ENCODE results near the gene IL34. TPM values are rescaled to one million over a fixed set of nuclear protein-coding genes. Genes with fewer than 3 reads are reported as not detected.
A peak's percentile ranks its signal among the peaks of the same experiment; 100 is the strongest.

The IL34 gene
- total and polyA plus RNA-seq, 2 experiments from 2014 or later = 4.3 to 6.6 TPM

DNA sequence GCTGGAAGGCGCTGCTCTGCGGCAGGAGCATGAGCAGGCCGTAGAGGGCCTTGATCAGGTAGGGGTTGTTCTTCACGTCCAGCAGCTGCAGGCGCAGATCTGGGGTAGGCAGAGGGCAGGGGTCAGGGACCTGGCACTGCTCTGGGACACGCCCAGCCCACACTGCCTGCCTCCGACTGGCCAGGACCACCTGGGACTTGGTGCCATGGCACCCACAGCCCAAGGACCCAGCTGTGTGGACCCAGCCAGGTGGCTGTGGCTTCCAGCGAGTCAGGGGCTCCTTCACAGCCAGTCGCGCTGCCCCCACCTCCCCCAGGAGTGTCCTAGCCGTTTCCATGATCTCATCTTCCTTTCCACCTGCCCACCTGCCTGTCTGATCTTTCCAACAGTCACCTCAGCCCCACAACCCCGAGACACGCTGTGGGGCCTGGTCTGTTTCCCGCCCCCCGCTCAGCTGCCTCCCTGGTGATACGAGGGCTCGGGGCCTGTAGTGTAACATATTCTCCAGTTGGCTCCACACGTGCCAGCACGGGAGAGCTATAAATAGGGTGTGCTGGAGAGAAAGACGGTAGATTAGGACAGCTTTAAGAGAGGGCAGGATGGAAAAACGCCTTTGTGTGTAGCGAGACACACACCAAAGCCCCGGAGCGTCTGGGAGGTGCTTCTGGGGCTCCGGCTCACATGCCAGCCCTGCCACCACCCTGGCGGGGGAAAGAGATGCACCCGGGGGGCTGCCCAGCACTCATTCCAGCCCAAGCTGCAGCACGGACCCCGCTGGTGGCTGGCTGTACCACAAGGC lies 46.7 kb downstream of the IL34 start:
- Histone ChIP-seq H3K27me3 (ENCODE audit: insufficient read depth) (no peaks in the 10 kb centered on the region), H3K79me2 (replicated peaks; ENCODE audit: insufficient read depth) (no peaks in the 10 kb centered on the region), H2AFZ (no peak overlapping the region), H3K4me1 (ENCODE audit: insufficient read depth) (peaks cover 24% of the 10 kb centered on the region), H4K20me1 (replicated peaks; ENCODE audit: insufficient read depth) (no peaks in the 10 kb centered on the region), H3K27ac (ENCODE audit: low read depth) (peak overlapping the region; percentile 87), H3K4me2 (no peak overlapping the region), H3K9me2 (ENCODE audit: insufficient read depth) (no peaks in the 10 kb centered on the region), H3K4me3 (no peak overlapping the region), H3F3A (replicated peaks; ENCODE audit: low read depth) (peaks cover 9% of the 10 kb centered on the region; the same call in 1 of the 2 replicates), H3K36me3 (ENCODE audit: insufficient read depth) (no peaks in the 10 kb centered on the region)
- Mint-ChIP-seq H3K4me3 (no peak overlapping the region), H3K4me1 (peaks cover 33% of the 10 kb centered on the region), H3K9me3 (no peaks in the 10 kb centered on the region), H3K36me3 (ENCODE audit: low read depth) (peaks cover 2% of the 10 kb centered on the region; the same call in 1 of the 3 replicates), H3K27me3 (ENCODE audit: insufficient read depth, low read depth, poor library complexity) (peaks cover 21% of the 10 kb centered on the region), H3K27ac (peak overlapping the region; percentile 80)
- no peak for DNase-seq (ENCODE audit: low spot score)
- no peak for ATAC-seq
- TF ChIP-seq ZNF114 (CRISPR knock-in tag; IDR thresholded peaks at IDR 0.05) = no peak
- TF ChIP-seq, protein P1, sequence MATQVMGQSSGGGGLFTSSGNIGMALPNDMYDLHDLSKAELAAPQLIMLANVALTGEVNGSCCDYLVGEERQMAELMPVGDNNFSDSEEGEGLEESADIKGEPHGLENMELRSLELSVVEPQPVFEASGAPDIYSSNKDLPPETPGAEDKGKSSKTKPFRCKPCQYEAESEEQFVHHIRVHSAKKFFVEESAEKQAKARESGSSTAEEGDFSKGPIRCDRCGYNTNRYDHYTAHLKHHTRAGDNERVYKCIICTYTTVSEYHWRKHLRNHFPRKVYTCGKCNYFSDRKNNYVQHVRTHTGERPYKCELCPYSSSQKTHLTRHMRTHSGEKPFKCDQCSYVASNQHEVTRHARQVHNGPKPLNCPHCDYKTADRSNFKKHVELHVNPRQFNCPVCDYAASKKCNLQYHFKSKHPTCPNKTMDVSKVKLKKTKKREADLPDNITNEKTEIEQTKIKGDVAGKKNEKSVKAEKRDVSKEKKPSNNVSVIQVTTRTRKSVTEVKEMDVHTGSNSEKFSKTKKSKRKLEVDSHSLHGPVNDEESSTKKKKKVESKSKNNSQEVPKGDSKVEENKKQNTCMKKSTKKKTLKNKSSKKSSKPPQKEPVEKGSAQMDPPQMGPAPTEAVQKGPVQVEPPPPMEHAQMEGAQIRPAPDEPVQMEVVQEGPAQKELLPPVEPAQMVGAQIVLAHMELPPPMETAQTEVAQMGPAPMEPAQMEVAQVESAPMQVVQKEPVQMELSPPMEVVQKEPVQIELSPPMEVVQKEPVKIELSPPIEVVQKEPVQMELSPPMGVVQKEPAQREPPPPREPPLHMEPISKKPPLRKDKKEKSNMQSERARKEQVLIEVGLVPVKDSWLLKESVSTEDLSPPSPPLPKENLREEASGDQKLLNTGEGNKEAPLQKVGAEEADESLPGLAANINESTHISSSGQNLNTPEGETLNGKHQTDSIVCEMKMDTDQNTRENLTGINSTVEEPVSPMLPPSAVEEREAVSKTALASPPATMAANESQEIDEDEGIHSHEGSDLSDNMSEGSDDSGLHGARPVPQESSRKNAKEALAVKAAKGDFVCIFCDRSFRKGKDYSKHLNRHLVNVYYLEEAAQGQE (IDR thresholded peaks at IDR 0.05; ENCODE audit: unreplicated experiment) = no peak
- no peak for TF ChIP-seq CREB1 (CRISPR knock-in tag; IDR thresholded peaks at IDR 0.05; ENCODE audit: low read depth)
- no peak for TF ChIP-seq EZH2phosphoT487 (IDR thresholded peaks at IDR 0.05; ENCODE audit: unreplicated experiment)
- no peak for TF ChIP-seq POLR2AphosphoS5 (IDR thresholded peaks at IDR 0.05; ENCODE audit: low read depth)

DNA sequence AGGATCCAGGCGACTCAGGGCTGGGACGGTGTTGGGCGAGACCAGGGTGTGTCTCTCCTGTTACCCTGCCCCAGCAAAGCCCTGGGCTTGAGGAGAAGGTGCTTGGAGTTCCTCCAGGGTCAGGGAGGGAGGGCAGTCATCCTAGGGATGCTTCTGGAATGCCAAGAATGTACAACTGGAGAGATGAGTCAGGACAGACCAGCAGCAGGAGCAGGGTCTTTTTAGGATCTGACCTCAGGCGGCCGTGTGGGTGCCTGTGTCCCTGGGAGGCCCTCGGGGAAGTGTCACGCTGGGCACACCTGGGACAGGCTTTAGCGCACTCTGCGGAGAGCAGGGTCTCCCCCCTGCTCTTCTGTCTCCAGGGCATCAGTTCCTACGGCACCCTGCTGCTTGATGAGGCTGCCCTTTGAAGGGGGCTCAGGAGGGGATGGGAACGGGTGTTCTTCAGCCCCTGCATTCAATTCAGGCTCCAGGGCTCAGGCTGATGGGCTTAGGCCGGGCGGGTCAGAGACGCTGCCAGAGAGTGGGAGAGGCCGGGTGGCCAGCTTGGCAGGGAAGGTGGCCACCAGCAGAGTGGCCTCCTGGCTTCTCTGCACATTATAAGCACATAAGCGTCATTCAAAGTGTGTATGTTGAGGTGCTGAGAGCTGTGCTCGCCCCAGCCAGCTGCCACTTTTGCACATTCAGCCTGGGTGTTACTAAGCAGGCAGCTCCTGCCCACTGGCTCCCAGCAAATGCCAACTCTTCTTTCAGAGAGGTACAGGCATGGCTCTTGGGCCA lies 47.9 kb downstream of the IL34 start:
- no peaks in the 10 kb centered on the region for H3K9me3 Mint-ChIP-seq
- no peak overlapping the region for H3K4me3 Mint-ChIP-seq
- no peak overlapping the region for H3K4me3 ChIP-seq
- H3F3A ChIP-seq (replicated peaks; ENCODE audit: low read depth) = 0 out of 2 replicates have a peak, but pooled peaks cover 3% of the 10 kb centered on the region
- no peak overlapping the region for H2AFZ ChIP-seq
- DNase-seq (ENCODE audit: low spot score) (peak; percentile 83), ATAC-seq (peak; percentile 72)
- no peaks in the 10 kb centered on the region for H3K27me3 ChIP-seq (ENCODE audit: insufficient read depth)
- H3K27ac ChIP-seq (ENCODE audit: low read depth) = peak overlapping the region; percentile 87
- no peaks in the 10 kb centered on the region for H4K20me1 ChIP-seq (replicated peaks; ENCODE audit: insufficient read depth)
- H3K27ac Mint-ChIP-seq = peak overlapping the region; percentile 72
- no peaks in the 10 kb centered on the region for H3K9me2 ChIP-seq (ENCODE audit: insufficient read depth)
- H3K27me3 Mint-ChIP-seq (ENCODE audit: insufficient read depth, low read depth, poor library complexity) = peaks cover 19% of the 10 kb centered on the region
- peaks cover 24% of the 10 kb centered on the region for H3K4me1 ChIP-seq (ENCODE audit: insufficient read depth)
- H3K4me1 Mint-ChIP-seq = peaks cover 25% of the 10 kb centered on the region
- TF ChIP-seq, protein P2, sequence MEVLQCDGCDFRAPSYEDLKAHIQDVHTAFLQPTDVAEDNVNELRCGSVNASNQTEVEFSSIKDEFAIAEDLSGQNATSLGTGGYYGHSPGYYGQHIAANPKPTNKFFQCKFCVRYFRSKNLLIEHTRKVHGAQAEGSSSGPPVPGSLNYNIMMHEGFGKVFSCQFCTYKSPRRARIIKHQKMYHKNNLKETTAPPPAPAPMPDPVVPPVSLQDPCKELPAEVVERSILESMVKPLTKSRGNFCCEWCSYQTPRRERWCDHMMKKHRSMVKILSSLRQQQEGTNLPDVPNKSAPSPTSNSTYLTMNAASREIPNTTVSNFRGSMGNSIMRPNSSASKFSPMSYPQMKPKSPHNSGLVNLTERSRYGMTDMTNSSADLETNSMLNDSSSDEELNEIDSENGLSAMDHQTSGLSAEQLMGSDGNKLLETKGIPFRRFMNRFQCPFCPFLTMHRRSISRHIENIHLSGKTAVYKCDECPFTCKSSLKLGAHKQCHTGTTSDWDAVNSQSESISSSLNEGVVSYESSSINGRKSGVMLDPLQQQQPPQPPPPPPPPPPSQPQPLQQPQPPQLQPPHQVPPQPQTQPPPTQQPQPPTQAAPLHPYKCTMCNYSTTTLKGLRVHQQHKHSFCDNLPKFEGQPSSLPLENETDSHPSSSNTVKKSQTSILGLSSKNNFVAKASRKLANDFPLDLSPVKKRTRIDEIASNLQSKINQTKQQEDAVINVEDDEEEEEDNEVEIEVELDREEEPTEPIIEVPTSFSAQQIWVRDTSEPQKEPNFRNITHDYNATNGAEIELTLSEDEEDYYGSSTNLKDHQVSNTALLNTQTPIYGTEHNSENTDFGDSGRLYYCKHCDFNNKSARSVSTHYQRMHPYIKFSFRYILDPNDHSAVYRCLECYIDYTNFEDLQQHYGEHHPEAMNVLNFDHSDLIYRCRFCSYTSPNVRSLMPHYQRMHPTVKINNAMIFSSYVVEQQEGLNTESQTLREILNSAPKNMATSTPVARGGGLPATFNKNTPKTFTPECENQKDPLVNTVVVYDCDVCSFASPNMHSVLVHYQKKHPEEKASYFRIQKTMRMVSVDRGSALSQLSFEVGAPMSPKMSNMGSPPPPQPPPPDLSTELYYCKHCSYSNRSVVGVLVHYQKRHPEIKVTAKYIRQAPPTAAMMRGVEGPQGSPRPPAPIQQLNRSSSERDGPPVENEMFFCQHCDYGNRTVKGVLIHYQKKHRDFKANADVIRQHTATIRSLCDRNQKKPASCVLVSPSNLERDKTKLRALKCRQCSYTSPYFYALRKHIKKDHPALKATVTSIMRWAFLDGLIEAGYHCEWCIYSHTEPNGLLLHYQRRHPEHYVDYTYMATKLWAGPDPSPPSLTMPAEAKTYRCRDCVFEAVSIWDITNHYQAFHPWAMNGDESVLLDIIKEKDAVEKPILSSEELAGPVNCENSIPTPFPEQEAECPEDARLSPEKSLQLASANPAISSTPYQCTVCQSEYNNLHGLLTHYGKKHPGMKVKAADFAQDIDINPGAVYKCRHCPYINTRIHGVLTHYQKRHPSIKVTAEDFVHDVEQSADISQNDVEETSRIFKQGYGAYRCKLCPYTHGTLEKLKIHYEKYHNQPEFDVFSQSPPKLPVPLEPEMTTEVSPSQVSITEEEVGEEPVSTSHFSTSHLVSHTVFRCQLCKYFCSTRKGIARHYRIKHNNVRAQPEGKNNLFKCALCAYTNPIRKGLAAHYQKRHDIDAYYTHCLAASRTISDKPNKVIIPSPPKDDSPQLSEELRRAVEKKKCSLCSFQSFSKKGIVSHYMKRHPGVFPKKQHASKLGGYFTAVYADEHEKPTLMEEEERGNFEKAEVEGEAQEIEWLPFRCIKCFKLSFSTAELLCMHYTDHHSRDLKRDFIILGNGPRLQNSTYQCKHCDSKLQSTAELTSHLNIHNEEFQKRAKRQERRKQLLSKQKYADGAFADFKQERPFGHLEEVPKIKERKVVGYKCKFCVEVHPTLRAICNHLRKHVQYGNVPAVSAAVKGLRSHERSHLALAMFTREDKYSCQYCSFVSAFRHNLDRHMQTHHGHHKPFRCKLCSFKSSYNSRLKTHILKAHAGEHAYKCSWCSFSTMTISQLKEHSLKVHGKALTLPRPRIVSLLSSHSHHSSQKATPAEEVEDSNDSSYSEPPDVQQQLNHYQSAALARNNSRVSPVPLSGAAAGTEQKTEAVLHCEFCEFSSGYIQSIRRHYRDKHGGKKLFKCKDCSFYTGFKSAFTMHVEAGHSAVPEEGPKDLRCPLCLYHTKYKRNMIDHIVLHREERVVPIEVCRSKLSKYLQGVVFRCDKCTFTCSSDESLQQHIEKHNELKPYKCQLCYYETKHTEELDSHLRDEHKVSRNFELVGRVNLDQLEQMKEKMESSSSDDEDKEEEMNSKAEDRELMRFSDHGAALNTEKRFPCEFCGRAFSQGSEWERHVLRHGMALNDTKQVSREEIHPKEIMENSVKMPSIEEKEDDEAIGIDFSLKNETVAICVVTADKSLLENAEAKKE (CRISPR knock-in tag; IDR thresholded peaks at IDR 0.05) = peak; percentile 70; the same call in 1 of the 2 replicates
- no peak for TF ChIP-seq POLR2AphosphoS5 (IDR thresholded peaks at IDR 0.05; ENCODE audit: low read depth)
- H3K36me3 ChIP-seq (ENCODE audit: insufficient read depth) = no peaks in the 10 kb centered on the region
- H3K79me2 ChIP-seq (replicated peaks; ENCODE audit: insufficient read depth) = no peaks in the 10 kb centered on the region
- peak overlapping the region; percentile 51 for H3K4me2 ChIP-seq
- H3K36me3 Mint-ChIP-seq (ENCODE audit: low read depth) = peaks cover 2% of the 10 kb centered on the region; the same call in 1 of the 3 replicates

All from GM23338 (cell line).